ENCODE data around the gene HINT1. TPM values are rescaled to one million over a fixed set of nuclear protein-coding genes. Genes with fewer than 3 reads are reported as not detected.

HINT1 gene
- total RNA-seq, 1 experiment from 2014 or later = 249 TPM

DNA sequence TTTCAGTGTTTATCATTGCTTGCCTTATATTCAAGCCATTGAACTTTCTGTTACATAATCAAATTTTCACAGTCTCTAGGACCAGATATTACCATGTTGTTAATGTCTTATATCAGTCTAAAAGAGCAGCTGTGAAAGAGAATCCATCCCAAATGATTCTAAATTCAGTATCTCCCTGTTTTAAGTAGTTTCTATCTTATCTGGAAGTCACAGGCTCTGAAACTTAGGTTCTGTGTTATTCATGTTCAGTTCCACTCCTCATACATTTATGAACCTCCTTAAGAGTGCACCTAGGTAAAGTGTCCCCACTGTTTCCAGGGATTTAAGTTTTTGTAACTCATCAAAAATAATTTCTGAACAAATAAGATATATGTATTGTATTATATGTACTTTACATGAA is 15.4 kb upstream of the HINT1 start:
- H3K23me2 ChIP-seq (ENCODE audit: insufficient read length, low read depth, low read length, poor library complexity, severe bottlenecking) = no peaks in the 10 kb centered on the region
- H3K9ac ChIP-seq (ENCODE audit: extremely low read depth, insufficient read length, low read length) = no peak overlapping the region
- H2BK15ac ChIP-seq (ENCODE audit: low read depth, low read length) = no peak overlapping the region
- no peak overlapping the region for H2BK12ac ChIP-seq (ENCODE audit: insufficient read length, low read depth, low read length)
- TF ChIP-seq, protein P1, sequence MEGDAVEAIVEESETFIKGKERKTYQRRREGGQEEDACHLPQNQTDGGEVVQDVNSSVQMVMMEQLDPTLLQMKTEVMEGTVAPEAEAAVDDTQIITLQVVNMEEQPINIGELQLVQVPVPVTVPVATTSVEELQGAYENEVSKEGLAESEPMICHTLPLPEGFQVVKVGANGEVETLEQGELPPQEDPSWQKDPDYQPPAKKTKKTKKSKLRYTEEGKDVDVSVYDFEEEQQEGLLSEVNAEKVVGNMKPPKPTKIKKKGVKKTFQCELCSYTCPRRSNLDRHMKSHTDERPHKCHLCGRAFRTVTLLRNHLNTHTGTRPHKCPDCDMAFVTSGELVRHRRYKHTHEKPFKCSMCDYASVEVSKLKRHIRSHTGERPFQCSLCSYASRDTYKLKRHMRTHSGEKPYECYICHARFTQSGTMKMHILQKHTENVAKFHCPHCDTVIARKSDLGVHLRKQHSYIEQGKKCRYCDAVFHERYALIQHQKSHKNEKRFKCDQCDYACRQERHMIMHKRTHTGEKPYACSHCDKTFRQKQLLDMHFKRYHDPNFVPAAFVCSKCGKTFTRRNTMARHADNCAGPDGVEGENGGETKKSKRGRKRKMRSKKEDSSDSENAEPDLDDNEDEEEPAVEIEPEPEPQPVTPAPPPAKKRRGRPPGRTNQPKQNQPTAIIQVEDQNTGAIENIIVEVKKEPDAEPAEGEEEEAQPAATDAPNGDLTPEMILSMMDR (conservative IDR thresholded peaks at IDR 0.05) = no peak
- H3K14ac ChIP-seq (ENCODE audit: insufficient read depth, low read length) = no peak overlapping the region
- no peaks in the 10 kb centered on the region for H4K20me1 ChIP-seq (ENCODE audit: control insufficient read depth, insufficient read depth, insufficient read length)
- no peak overlapping the region for H4K91ac ChIP-seq (ENCODE audit: insufficient read length, low read depth, low read length)
- no peak overlapping the region for H3K56ac ChIP-seq (ENCODE audit: insufficient read length, low read depth, low read length)
- no peaks in the 10 kb centered on the region for H3K4me1 ChIP-seq (ENCODE audit: insufficient read depth, low read length)
- no peak overlapping the region for H2AFZ ChIP-seq (ENCODE audit: low read length)
- H3K4me2 ChIP-seq (ENCODE audit: insufficient read depth, insufficient read length, low read length) = no peak overlapping the region
- Mint-ChIP-seq H3K9me3 (no peaks in the 10 kb centered on the region), H3K4me1 (no peaks in the 10 kb centered on the region), H3K36me3 (ENCODE audit: insufficient read depth in 1 of 3, low read depth in 3 of 3) (no peaks in the 10 kb centered on the region), H3K4me3 (no peak overlapping the region), H3K27me3 (ENCODE audit: low read depth) (no peaks in the 10 kb centered on the region), H3K27ac (no peak overlapping the region)
- no peak overlapping the region for H2BK20ac ChIP-seq (ENCODE audit: low read depth, low read length, poor library complexity, severe bottlenecking)
- H2AK5ac ChIP-seq (ENCODE audit: insufficient read length, low read length) = no peak overlapping the region
- H3K79me1 ChIP-seq (ENCODE audit: insufficient read depth, low read depth, low read length, poor library complexity, severe bottlenecking) = no peaks in the 10 kb centered on the region
- H3T11ph ChIP-seq (ENCODE audit: low read length) = no peak overlapping the region
- no peaks in the 10 kb centered on the region for H3K9me3 ChIP-seq (ENCODE audit: control insufficient read depth, low read depth, low read length)
- no peak overlapping the region for H2BK120ac ChIP-seq (ENCODE audit: low read depth, low read length, poor library complexity, severe bottlenecking)
- no peak overlapping the region for H3K4ac ChIP-seq (ENCODE audit: low read depth, low read length)
- H4K8ac ChIP-seq (replicated peaks; ENCODE audit: insufficient read length, low read depth, low read length) = no peak overlapping the region
- no peak overlapping the region for H3K23ac ChIP-seq (ENCODE audit: insufficient read length, low read depth, low read length)
- no peak overlapping the region for H2BK5ac ChIP-seq (ENCODE audit: insufficient read length, low read length)
- H3K18ac ChIP-seq (ENCODE audit: insufficient read length, low read depth, low read length) = no peak overlapping the region
- DNase-seq = no peak
- H4K5ac ChIP-seq (ENCODE audit: insufficient read length, low read depth, low read length) = no peak overlapping the region
- H3K27me3 ChIP-seq (ENCODE audit: insufficient read depth, low read length) = no peaks in the 10 kb centered on the region
- H3K27ac ChIP-seq (ENCODE audit: insufficient read length, low read depth, low read length) = no peak overlapping the region
- H3K79me2 ChIP-seq (ENCODE audit: insufficient read depth, low read length) = no peaks in the 10 kb centered on the region

All from H9 (cell line).